Measurements from ENCODE around the gene VPS13D. TPM values are rescaled to one million over a fixed set of nuclear protein-coding genes. Genes with fewer than 3 reads are reported as not detected.

VPS13D gene
- total RNA-seq, 1 experiment from 2014 or later = 20.2 TPM

- Histone ChIP-seq H3K18ac (ENCODE audit: insufficient read length, low read depth, low read length) (no peak overlapping the region), H4K8ac (replicated peaks; ENCODE audit: insufficient read length, low read depth, low read length) (no peak overlapping the region), H3K9me3 (ENCODE audit: control insufficient read depth, low read depth, low read length) (no peaks in the 10 kb centered on the region), H2AK5ac (ENCODE audit: insufficient read length, low read length) (no peak overlapping the region), H2BK20ac (ENCODE audit: low read depth, low read length, poor library complexity, severe bottlenecking) (no peak overlapping the region), H3K79me1 (ENCODE audit: insufficient read depth, low read depth, low read length, poor library complexity, severe bottlenecking) (no peaks in the 10 kb centered on the region), H3K56ac (ENCODE audit: insufficient read length, low read depth, low read length) (no peak overlapping the region), H2BK5ac (ENCODE audit: insufficient read length, low read length) (no peak overlapping the region), H3K23me2 (ENCODE audit: insufficient read length, low read depth, low read length, poor library complexity, severe bottlenecking) (no peaks in the 10 kb centered on the region), H2BK12ac (ENCODE audit: insufficient read length, low read depth, low read length) (no peak overlapping the region), H4K5ac (ENCODE audit: insufficient read length, low read depth, low read length) (no peak overlapping the region), H3K4ac (ENCODE audit: low read depth, low read length) (no peak overlapping the region), H3K4me2 (ENCODE audit: insufficient read depth, insufficient read length, low read length) (no peak overlapping the region), H3K14ac (ENCODE audit: insufficient read depth, low read length) (no peak overlapping the region), H3K4me1 (ENCODE audit: insufficient read depth, low read length) (no peaks in the 10 kb centered on the region), H4K91ac (ENCODE audit: insufficient read length, low read depth, low read length) (no peak overlapping the region), H3K9ac (ENCODE audit: extremely low read depth, insufficient read length, low read length) (no peak overlapping the region), H2BK120ac (ENCODE audit: low read depth, low read length, poor library complexity, severe bottlenecking) (no peak overlapping the region), H3K27me3 (ENCODE audit: insufficient read depth, low read length) (no peaks in the 10 kb centered on the region), H3T11ph (ENCODE audit: low read length) (no peak overlapping the region), H4K20me1 (ENCODE audit: control insufficient read depth, insufficient read depth, insufficient read length) (no peaks in the 10 kb centered on the region), H3K79me2 (ENCODE audit: insufficient read depth, low read length) (no peaks in the 10 kb centered on the region), H2AFZ (ENCODE audit: low read length) (no peak overlapping the region), H3K27ac (ENCODE audit: insufficient read length, low read depth, low read length) (no peak overlapping the region), H2BK15ac (ENCODE audit: low read depth, low read length) (no peak overlapping the region), H3K23ac (ENCODE audit: insufficient read length, low read depth, low read length) (no peak overlapping the region)
- DNase-seq = no peak
- TF ChIP-seq CTCF (conservative IDR thresholded peaks at IDR 0.05) = no peak
- no peak overlapping the region for H3K4me3 Mint-ChIP-seq
- H3K36me3 Mint-ChIP-seq (ENCODE audit: insufficient read depth in 1 of 3, low read depth in 3 of 3) = peaks cover 0 to 11% (median 10%) of the 10 kb centered on the region in 3 experiments; a peak in 6 of 7 replicates
- no peaks in the 10 kb centered on the region for H3K27me3 Mint-ChIP-seq (ENCODE audit: low read depth)
- WGBS (ENCODE audit: extremely low coverage, insufficient read length, low lambda C conversion rate) = 100% methylated on average over 2 of the region's 2 CpGs
- H3K9me3 Mint-ChIP-seq = no peaks in the 10 kb centered on the region
- H3K27ac Mint-ChIP-seq = no peak overlapping the region
- peaks cover 0 to 2% of the 10 kb centered on the region in 2 experiments; a peak in 1 of 4 replicates for H3K4me1 Mint-ChIP-seq
Measured at GRCh38 chr1:12461754-12462153, 231.9 kb downstream of the VPS13D start.

Measured in H9 (cell line).